Measurements from ENCODE around the gene RPL6.

RPL6 gene

DNA sequence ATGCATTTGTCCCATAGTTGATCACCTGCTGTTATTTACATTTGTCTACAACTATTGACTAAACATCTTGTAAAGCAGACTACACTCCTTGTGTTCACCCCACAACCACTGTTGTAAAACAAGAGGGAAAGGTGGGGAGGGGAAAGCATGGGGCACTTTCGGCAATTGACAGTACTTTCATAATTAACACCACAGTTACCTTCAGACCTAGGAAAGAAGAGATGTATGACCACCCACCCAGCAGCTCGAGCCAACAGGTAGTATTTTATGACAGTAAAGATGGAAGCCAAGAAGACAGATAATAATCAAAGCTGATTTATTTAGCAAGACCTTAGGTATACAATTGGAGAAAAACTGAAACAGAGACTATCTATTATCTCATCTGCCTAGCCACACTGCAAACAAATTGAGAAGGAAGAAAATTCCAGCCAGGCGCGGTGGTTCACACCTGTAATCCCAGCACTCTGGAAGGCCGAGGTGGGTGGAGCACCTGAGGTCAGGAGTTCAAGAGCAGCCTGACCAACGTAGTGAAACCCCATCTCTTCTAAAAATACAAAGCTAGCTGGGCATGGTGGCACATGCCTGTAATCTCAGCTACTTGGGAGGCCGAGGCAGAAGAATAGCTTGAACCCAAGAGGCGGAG, 38.4 kb downstream of the RPL6 start:
- no peaks in the 10 kb centered on the region for H3K27me3 Mint-ChIP-seq (ENCODE audit: low read depth)
- H3K4me3 Mint-ChIP-seq: no peak overlapping the region
- H3K9me3 Mint-ChIP-seq: no peaks in the 10 kb centered on the region
- H3K36me3 Mint-ChIP-seq (ENCODE audit: low read depth): peaks cover 15% of the 10 kb centered on the region
- H3K27ac Mint-ChIP-seq: no peak overlapping the region
- TF ChIP-seq CTCF (IDR thresholded peaks at IDR 0.05; ENCODE audit: unreplicated experiment in 3 of 3): no peak
- H3K4me1 Mint-ChIP-seq: peaks cover 28% of the 10 kb centered on the region

DNA sequence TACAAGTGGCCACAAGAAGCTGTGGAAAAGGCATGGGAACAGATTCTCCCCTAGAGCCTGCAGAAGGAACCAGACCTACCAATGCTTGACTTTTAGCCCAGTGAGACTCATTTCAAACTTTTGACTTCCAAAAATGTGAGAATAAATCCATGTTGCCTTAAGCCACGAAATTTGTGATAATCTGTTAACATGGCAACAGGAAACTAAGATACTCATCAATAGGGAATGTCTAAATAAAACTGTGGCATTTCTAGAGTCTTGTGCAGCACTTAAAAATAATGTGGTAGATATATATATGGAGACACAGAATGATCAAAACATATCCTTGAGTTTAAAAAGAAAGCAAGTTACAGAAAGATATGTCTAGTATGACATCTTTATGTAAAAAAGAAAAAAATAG, 39.2 kb downstream of the RPL6 start:
- Mint-ChIP-seq H3K36me3 (ENCODE audit: low read depth) (peaks cover 14% of the 10 kb centered on the region), H3K27ac (no peak overlapping the region), H3K27me3 (ENCODE audit: low read depth) (no peaks in the 10 kb centered on the region), H3K4me1 (peaks cover 28% of the 10 kb centered on the region), H3K9me3 (no peaks in the 10 kb centered on the region), H3K4me3 (no peak overlapping the region)
- no peak for TF ChIP-seq CTCF (IDR thresholded peaks at IDR 0.05; ENCODE audit: unreplicated experiment in 3 of 3)

- Mint-ChIP-seq H3K4me1 (peaks cover 17% of the 10 kb centered on the region), H3K4me3 (no peak overlapping the region), H3K9me3 (no peaks in the 10 kb centered on the region), H3K27ac (no peak overlapping the region), H3K27me3 (ENCODE audit: low read depth) (no peaks in the 10 kb centered on the region), H3K36me3 (ENCODE audit: low read depth) (peaks cover 4% of the 10 kb centered on the region)
- TF ChIP-seq CTCF (IDR thresholded peaks at IDR 0.05; ENCODE audit: unreplicated experiment in 3 of 3): no peak
Measured at GRCh38 chr12:112368856-112369255, 40.5 kb downstream of the RPL6 start.

GRCh38 chr12:112367965-112368364, 41.4 kb downstream of the RPL6 start:
- Mint-ChIP-seq H3K4me1 (peaks cover 17% of the 10 kb centered on the region), H3K36me3 (ENCODE audit: low read depth) (peaks cover 4% of the 10 kb centered on the region), H3K9me3 (no peaks in the 10 kb centered on the region), H3K27me3 (ENCODE audit: low read depth) (no peaks in the 10 kb centered on the region), H3K4me3 (no peak overlapping the region), H3K27ac (no peak overlapping the region)
- TF ChIP-seq CTCF (IDR thresholded peaks at IDR 0.05; ENCODE audit: unreplicated experiment in 3 of 3): no peak

GRCh38 chr12:112362310-112362709, 47.1 kb downstream of the RPL6 start:
- TF ChIP-seq CTCF (IDR thresholded peaks at IDR 0.05; ENCODE audit: unreplicated experiment in 3 of 3): no peak
- Mint-ChIP-seq H3K4me1 (no peaks in the 10 kb centered on the region), H3K27ac (no peak overlapping the region), H3K36me3 (ENCODE audit: low read depth) (no peaks in the 10 kb centered on the region), H3K27me3 (ENCODE audit: low read depth) (no peaks in the 10 kb centered on the region), H3K4me3 (no peak overlapping the region), H3K9me3 (no peaks in the 10 kb centered on the region)

GRCh38 chr12:112361271-112361670, 48.1 kb downstream of the RPL6 start:
- Mint-ChIP-seq H3K4me1 (no peaks in the 10 kb centered on the region), H3K27me3 (ENCODE audit: low read depth) (no peaks in the 10 kb centered on the region), H3K9me3 (no peaks in the 10 kb centered on the region), H3K36me3 (ENCODE audit: low read depth) (no peaks in the 10 kb centered on the region), H3K4me3 (no peak overlapping the region), H3K27ac (no peak overlapping the region)
- TF ChIP-seq CTCF (IDR thresholded peaks at IDR 0.05; ENCODE audit: unreplicated experiment in 3 of 3): no peak

Data from nephron (organoid).